ENCODE data around the gene METAP1D.

Gene METAP1D

GRCh38 chr2:172102391-172103359, 102.9 kb downstream of the METAP1D start, which contains the start of gene DLX2:
TSS of gene DLX2 (minus strand) at chr2:172102900. CDS start at chr2:172102538, 362 bp downstream.
- TF ChIP-seq CTCF (IDR thresholded peaks at IDR 0.05; ENCODE audit: insufficient read depth, low read length) = no peak
- TF ChIP-seq REST (IDR thresholded peaks at IDR 0.05; ENCODE audit: insufficient replicate concordance, low read depth) = no peak
- no peak for TF ChIP-seq SPI1 (IDR thresholded peaks at IDR 0.05; ENCODE audit: borderline replicate concordance, low read depth)
- TF ChIP-seq POLR2AphosphoS5 (IDR thresholded peaks at IDR 0.05; ENCODE audit: low read depth) = no peak
- no peak for TF ChIP-seq GABPA (IDR thresholded peaks at IDR 0.05; ENCODE audit: low read depth)
- Histone ChIP-seq H3K4me3 (replicated peaks; ENCODE audit: insufficient read depth, low read length) (peak within 1 kb of the TSS; percentile 63), H3K27ac (replicated peaks) (no peak within 1 kb of the TSS), H3K27me3 (ENCODE audit: insufficient read depth, poor library complexity, severe bottlenecking) (peaks cover 46% of the 10 kb centered on the region)
- peak; percentile 86 to 89 for DNase-seq (ENCODE audit: low read depth in 1 of 2, low spot score in 1 of 2)

GRCh38 chr2:172103471-172104272, 103.9 kb downstream of the METAP1D start:
- H3K4me3 ChIP-seq (replicated peaks; ENCODE audit: insufficient read depth, low read length) = peak overlapping the region; percentile 63

More at GRCh38 chr2:172103471-172104272, 103.9 kb downstream of the METAP1D start:
- DNase-seq (ENCODE audit: low read depth in 1 of 2, low spot score in 1 of 2) = peak; percentile 74 to 84
- Histone ChIP-seq H3K27me3 (ENCODE audit: insufficient read depth, poor library complexity, severe bottlenecking) (peaks cover 36% of the 10 kb centered on the region), H3K27ac (replicated peaks) (no peak overlapping the region)
- TF ChIP-seq POLR2AphosphoS5 (IDR thresholded peaks at IDR 0.05; ENCODE audit: low read depth) = no peak
- no peak for TF ChIP-seq REST (IDR thresholded peaks at IDR 0.05; ENCODE audit: insufficient replicate concordance, low read depth)
- TF ChIP-seq GABPA (IDR thresholded peaks at IDR 0.05; ENCODE audit: low read depth) = no peak
- TF ChIP-seq CTCF (IDR thresholded peaks at IDR 0.05; ENCODE audit: insufficient read depth, low read length) = peak; percentile 49
- no peak for TF ChIP-seq SPI1 (IDR thresholded peaks at IDR 0.05; ENCODE audit: borderline replicate concordance, low read depth)

All from HL-60 (cell line).